CD1c-positive myeloid dendritic cell (primary cell): Measurements from ENCODE around the gene RNF25.

ENCODE experiments used
- DNase-seq: peaks from one replicate; pipeline ENCODE4 v3.0.0-alpha.2; 2016; ENCODE audit errors: extremely low spot score

RNF25 gene

DNA sequence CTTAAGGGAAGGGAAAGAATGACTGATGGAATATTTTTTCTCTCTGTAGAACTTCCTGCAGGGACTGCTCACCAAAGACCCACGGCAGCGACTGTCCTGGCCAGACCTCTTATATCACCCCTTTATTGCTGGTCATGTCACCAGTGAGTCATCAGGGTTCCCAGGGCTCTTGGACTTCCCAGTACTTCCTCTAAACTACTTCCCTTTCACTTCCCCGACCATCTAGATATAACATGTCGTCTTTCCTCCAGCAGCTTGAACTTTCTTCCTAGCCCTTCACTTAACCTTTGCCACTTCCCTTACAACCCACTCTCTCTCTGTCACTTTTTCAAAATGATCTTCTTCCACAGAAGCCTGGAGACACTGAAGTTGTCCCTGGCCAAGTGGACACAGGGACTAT, 7.3 kb upstream of the RNF25 start:
- peak; percentile 85 for DNase-seq

DNA sequence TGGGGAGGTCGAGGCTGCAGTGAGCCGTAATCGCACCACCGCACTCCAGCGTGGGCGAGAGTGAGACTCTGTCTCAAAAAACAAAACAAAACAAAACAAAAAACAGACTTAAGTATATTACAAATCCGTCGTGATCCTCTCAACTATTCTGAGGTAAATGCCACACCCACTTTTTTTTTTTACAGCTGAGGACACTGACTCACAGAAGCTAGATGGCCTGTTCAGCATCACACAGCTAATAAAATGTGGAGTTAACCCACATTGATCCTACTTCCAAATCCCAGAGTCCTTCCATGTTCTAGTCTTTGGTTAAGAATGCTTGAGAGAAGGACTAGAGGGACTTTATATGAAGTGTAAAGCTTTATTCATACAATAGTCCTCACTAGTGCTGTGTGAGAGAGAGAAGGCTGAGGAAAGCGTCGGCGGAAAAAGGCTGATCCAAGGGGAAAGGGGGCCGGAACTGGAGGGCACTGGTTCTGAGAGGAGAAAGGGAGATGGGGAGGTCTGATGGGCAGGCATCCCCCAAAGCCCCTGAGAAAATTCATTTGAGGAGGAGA, 627 bp downstream of the RNF25 start:
- DNase-seq: peak; percentile 12

DNA sequence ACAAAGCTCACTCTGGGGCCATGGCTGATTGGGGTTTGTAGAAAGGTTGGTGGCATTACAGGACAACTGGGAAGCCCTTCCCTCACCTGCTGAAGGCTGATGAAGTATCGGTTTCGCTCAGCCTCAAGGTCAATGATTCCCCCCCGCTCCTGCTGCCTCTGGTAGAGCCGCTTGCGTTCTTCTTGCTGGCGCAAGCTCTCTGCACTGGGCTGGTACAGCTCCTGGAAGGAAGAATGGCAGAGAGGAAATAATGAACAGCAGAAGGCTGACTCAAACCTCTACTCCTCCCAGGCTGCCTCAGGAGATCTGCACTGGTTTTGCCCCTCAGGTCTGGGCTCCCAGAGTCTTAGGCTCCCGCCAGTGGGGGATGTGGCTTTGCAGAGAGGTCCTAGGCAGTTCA, 7.1 kb downstream of the RNF25 start:
- DNase-seq: no peak

DNA sequence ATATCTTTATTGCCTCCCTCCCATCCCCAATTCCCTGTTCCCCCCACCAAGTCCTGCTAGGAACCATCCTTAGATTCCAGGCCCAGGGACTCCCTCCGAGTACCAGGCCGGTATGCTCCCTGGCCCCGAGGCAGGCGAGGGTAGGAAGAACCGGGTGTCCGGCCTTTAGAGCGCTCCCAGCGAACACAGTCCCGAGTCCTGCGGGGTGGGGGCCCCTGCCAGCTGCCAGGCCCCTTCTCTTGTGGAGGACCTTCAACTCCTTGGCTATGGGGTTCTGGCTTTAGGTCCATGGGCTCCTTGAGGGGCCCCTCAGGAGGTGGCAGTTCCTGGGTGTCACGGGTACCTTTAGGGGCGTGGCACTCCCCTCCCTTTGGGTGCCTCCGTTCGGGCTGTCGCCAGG, 7.9 kb downstream of the RNF25 start:
- no peak for DNase-seq

DNA sequence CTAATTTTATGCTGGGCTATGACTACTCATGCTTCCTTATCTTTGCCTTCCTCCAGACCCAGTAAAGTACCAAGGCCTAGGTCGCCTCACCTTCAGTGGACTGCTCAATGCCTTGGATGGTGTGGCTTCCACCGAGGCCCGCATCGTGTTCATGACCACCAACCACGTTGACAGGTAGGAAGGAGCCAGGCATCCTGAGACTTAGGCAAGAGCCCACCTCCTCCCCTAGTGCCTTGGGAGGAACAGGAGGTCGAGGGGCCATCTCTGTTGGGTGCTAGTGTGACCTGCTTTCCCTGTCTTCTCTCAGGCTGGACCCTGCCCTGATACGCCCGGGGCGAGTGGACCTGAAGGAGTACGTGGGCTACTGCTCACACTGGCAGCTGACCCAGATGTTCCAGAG, 9.0 kb downstream of the RNF25 start:
- DNase-seq: no peak

DNA sequence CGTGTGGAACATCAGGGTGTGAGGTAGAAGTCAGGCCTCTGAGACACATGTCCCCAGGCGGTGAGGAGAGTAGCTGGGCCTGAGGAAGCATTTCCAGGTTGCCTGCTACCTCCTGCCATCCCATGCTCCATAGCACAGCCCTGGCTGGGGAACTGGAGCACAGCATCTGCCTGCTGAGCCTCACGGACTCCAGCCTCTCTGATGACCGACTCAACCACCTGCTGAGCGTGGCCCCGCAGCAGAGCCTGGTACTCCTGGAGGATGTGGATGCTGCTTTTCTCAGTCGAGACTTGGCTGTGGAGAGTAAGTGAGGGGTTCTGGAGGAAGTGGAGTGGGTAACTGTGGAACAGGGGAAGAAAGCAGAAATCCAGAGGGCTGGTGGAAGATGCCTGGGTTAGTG, 9.4 kb downstream of the RNF25 start:
- no peak for DNase-seq

DNA sequence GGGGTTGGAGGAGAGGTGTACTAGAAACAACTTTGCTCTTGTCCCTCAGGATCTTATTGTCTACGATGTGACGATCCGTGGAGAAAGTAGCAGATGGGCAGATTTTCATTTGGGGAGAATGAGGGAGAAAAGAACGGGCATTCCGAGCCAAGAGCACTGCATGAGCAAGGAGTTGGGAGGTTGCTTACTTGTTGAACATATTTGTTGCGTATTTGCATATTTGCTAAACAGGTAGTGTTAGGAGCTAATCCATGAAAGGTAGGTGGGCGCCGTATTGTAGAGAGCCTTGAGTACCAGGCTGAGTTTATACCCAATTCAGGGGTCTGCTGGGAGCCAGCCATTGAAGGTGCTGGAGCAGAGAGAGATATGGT, 11.8 kb downstream of the RNF25 start:
- no peak for DNase-seq

DNA sequence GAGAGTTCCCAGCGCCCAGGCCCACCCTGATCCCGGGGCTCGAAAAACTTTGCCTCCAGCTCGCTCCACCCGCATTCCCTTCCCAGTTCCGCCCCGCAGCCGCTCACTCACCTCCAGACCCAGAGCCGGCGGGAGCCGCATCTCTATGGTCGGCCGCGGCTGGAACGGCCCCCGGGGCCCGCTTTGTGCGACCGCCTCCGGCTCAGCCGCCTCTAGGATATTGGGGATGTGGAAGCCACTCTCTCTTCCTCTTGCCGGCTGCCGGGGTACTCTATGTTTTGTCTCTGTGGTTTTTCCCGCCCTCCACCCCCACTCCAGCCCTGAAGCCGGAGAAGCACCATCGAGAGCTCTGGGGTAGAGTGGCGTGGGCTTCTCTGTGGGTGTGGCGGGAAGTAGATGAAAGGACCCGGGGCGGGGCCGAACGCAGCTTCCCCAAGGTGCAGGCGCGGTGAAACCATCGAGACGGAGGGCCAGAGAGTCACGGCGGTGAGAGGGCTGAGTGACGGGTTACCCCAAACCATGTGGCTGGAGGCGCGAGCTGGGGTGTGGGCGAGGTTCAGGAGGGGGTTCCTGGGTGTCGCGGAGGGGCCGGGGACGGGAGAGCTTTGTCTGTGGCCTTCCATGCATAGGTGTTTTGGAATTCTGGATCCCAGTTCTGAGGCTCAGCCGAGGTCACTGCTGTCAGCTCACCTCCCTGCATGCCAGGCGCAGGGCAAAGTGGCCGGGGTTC, 12.4 kb downstream of the RNF25 start, which contains the start of the genes BCS1L and ZNF142:
BCS1L (plus strand) TSS at position 426 of the 730 bp plus-strand sequence. CDS start 1,305 bp downstream, outside the sequence.
ZNF142 (minus strand) TSS at position 366 of the 730 bp plus-strand sequence. CDS start 3,194 bp downstream, outside the sequence.
- peak; percentile 95 for DNase-seq

DNA sequence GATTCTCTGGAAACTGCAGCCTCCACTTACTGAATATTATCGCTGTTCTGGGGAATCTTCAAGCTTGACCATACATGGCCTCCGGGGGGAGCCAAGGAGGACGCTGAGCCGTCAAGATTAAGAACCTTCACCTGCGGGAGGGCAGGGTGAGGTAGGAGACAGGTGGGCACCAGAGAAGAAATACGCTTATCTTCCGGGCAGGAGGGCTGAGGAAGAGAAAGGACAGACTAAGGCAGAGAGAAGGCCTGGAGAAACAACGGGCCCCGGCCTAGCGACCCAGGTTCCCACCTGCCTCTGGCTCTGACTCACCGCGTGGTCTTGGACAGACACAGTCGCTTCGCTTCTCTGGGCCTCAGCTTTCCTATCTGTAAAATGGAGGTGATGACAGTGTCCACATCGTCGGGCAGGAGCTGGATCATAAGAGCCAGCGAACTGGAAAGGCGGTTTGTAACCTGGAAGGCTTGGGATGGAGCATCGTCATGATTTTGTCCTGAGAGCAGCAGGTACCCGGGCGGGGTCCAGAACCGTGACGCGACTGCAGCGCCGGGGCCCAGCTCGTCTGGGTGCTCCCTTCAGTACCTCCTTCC, 13.0 kb downstream of the RNF25 start:
- DNase-seq: peak; percentile 33

DNA sequence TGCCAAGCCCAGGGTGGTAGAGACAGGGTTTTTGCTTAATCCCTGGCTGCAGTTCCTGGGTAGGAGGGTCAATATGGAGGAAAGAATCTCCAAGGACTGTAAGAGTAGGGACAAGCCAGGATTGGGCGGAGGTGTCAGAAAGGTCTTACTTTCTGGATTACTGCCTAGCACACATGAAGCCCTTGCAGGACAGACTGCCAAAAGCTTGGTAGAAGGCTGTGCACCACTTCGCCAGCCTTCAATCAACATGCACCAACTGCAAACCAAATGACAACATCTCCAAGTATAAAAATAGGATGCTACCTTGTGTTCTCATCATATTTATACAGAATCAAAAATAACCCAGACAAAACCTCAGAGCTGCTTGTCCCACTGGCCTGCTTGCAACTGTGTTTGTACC, 16.1 kb downstream of the RNF25 start:
- DNase-seq: no peak

DNA sequence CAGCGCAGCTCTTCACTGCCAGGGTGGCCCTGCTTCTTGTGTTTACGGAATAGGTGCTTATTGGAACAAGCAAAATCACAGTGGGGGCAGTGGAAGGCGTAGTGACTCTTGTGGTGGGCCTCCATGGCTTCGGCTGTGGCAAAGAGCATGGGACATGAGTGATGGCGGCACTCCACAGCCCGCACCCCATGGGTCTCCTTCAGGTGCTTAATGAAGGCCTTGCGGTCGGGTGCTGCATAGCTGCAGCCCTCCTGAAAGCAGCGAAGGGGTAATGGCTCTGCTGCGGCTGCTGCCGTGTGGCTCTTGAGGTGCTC, 23.1 kb downstream of the RNF25 start:
- no peak for DNase-seq

DNA sequence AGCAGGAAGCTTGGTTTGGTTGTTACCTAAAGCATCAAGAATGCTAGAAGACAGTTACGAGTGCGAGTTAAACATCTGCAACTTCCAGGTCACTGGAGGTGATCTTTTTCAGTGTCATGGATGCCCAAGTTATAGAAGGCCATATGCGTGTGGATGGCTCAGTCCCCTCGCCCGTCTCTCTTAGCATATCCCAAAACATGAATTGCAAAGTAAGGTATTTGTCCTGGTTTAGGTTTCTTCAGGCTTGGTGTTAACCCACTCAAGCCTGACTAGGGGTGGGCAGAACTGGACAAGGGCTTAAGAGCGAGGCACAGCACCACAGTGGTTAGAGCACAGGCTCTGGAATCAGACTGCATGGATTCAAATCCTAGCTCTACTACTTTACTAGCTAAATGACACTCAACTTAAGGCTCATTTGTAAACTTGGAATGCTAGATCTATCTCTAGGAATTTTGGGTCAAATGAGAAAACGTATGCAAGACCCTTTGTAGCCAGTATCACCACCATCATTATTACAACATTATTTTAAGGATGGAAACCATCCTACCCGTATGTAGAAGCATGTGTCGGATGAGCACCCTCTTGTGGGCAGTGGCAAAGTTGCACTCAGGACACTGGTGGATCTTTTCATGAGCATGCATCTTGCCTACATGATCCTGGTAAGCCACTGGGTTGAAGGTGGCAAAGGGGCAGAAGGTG, 23.6 kb downstream of the RNF25 start:
- peak; percentile 61 for DNase-seq

DNA sequence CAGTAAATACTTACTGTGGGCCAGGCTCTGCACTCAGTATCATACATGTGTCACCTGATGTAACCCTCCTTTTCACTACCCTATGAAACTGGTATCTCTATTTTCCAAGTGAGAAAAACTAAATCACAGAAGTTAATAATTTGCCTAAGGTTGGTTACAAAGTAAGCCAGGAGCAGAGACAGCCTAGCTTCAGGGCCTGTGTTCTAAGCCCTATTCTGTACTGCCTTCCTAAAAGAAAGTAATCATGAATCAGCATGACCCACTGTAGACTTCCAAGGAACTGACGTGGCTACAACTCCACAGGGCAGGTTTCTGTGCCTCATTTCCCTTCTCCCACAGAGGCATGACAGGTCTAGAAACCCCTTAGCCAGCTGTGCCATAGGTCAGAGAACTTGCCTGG, 26.7 kb downstream of the RNF25 start:
- DNase-seq: peak; percentile 45

DNA sequence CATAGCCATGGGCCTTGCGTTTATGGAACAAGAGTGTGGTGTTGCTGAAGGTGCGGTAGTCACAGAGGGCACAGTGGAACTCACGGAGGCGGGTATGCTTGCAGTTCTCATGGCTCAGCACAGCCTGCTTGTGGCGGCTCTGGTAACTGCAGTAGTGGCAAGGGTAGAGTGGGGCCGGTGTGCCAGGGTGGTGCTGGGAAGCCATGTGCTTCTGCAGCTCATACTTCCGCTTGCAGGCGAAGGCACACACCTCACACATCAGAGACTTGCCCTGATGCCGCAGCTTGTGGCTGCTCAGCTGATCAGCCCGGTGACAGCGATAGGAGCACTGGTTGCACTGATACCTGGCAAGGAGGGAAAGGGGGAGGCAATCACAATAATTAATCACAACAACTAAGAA, 27.1 kb downstream of the RNF25 start:
- DNase-seq: no peak

DNA sequence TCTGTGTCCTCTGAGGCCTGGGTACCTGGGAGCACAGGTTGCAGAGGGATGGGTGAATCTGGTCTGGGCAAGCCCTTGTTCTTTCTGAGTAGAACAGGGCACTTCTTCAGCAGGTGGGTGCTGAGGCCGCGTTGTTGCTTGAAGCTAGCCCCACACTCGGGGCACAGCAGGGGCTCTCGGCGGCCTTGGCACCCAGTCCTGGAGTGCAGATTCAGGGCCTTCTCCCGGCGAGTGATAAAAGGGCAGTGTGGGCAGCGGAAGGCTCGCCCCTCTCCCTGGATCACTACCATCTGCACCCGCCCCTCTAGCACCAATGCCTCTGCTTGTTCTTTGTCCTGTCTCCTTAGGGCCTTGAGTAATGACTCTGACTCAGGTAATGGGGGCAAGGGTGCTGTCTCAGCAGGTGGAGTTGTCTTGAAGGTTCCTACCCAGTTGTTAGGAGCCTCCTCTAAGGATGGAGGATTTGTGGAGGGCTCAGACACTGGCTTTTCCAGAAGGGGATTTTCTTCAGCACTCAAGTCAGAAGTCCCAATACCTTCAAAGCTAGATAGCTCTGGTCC, 28.0 kb downstream of the RNF25 start:
- DNase-seq: no peak

DNA sequence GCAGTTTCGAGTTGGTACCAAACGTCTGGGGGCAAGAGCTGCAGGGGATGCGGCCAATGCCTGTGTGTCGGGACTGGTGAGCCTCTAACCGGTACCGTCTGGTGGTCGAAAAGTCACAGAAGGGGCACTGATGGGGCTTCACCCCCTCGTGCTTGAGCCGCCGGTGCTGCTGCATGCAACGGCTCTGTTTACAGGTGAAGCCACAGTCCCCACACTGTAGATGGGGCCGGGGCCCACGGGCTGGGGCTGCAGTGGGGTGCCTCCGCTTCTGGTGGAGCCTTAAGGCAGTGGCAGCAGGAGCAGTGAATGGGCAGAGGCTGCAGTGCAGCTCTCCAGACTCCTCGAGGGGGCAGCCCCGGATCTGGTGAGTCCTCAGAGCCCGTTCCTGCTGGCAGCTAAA, 29.0 kb downstream of the RNF25 start:
- DNase-seq: no peak

DNA sequence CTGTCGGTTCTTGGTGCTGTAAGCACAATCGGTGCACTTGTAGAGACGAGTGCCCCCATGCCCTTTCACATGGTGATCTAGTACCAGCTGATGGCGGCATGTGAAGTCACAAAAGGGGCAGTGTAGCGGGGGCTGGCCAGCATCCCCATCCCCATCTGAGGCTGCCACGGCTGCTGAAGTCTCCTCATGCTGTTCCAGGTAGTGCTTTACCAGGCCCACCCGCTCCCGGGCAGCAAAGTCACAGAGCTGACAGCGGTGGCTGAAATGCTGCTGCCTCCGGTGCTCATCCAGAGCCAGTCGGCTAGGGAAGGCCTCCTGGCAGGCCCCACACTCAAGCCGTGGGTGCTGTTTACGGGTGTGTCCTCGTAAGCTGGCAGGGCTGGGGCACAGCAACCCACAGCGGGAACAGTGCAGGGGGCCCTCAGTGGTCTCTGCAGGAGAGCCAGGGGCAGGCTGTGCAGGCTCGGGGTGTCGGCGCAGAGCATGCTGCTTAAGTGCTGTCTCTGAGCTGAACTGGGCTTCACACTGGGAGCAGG, 29.6 kb downstream of the RNF25 start:
- DNase-seq: no peak

DNA sequence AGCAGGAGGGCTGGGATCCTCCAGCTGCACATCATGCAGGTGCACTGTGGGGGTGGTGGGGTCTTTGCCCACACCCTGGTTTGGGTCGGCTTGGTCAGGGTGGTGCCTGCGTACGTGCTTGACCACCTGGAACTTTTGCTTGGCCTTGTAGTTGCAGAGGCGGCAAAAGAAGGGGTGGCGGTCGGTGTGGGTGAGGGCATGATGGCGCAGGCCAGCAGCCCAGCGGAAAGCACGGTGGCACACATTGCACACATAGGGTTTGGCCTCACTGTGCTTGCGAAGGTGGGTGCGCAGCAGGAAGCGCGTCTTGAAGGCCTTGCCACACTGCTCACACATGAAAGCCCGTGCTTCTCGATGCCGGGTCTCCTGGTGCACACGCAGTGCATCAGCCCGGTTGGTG, 33.4 kb downstream of the RNF25 start:
- DNase-seq: no peak

DNA sequence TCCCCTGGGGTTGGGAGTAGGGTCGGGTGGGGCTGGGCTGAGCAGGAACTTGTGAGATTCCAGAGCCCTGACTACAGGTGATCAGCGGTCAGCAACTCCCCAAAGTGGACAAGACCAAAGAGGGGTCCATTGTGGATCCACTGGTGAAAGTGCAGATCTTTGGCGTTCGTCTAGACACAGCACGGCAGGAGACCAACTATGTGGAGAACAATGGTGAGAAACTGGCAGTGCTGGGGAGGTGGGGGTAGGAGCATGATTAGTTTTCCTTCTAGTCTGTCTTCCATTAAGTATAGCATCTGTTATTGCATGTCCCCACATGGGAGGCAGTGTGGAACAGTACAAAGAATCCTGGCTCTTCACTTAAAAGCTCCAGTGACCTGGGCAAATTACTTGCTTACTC, 36.1 kb downstream of the RNF25 start:
- no peak for DNase-seq

DNA sequence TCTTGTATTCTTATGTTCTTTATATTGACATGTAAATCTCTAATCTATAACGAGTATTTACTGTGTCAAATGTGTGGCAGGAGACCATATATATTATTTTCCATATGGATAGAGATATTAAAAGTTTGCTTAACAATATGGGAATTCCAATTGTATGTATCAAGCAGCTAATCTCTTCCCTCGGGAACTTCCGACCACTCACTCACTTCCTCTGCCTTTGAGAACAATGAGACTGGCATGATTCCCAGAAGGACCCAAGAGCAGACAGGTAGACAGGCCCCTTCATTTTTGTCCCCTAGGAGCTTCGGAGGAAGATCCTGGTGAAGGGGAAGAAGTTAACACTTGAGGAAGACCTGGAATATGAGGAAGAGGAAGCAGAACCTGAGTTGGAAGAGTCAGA, 40.0 kb downstream of the RNF25 start:
- no peak for DNase-seq

DNA sequence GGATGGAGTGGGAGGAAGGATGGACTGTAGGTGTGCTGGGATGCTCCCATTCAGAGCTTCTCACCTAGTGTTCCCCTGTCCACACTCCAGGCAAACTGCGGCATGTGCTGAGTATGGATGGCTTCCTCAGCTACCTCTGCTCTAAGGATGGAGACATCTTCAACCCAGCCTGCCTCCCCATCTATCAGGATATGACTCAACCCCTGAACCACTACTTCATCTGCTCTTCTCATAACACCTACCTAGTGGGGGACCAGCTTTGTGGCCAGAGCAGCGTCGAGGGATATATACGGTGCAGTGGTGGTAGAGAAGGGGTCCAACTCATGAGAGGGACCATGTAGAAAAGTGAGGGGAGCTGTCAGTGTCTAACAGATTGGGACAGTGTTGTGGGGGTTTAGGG, 43.9 kb downstream of the RNF25 start:
- no peak for DNase-seq

DNA sequence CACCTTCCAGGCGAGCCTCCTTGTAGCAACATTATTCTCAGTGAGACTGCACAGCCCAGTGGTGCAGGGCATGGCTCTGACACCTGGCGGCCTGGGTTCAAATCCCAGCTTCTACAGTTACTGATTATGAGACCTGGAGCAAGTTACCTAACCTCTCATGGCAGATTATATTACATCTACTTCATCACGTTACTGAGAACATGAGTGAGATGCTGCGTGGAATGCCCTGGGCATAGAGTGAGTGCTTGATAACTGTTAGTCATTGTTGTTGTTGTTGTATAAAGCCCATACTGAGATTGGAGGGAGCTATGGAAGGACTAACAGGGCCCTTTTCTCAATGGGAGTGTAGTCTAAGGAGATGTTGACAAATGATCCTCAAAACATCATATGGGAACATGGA, 45.4 kb downstream of the RNF25 start:
- DNase-seq: no peak
